Fibroblast of peridontal ligament (primary cell): ENCODE measurements around the gene ASPSCR1.
A peak's percentile ranks its signal among the peaks of the same experiment; 100 is the strongest.

Experiments
- DNase-seq: peaks from one replicate; pipeline ENCODE4 v3.0.0-alpha.2; 2010; ENCODE audit errors: extremely low read depth

The ASPSCR1 gene

GRCh38 chr17:82055023-82055964, 77.9 kb downstream of the ASPSCR1 start:
- no peak for DNase-seq

- no peak for DNase-seq
Observed at GRCh38 chr17:82055965-82056728, 78.7 kb downstream of the ASPSCR1 start.

GRCh38 chr17:82056729-82057621, 79.5 kb downstream of the ASPSCR1 start:
- no peak for DNase-seq

- DNase-seq = no peak
Observed at GRCh38 chr17:82058230-82058854, 80.9 kb downstream of the ASPSCR1 start.

- DNase-seq = no peak
Observed at GRCh38 chr17:82058855-82059249, 81.4 kb downstream of the ASPSCR1 start.

- DNase-seq = no peak
Observed at GRCh38 chr17:82059272-82060000, 82.0 kb downstream of the ASPSCR1 start.

- DNase-seq = no peak
Observed at GRCh38 chr17:82060001-82060380, 82.6 kb downstream of the ASPSCR1 start.

- no peak for DNase-seq
Observed at GRCh38 chr17:82060614-82061013, 83.2 kb downstream of the ASPSCR1 start.

- DNase-seq = no peak
Observed at GRCh38 chr17:82061047-82061925, 83.9 kb downstream of the ASPSCR1 start.

- DNase-seq = no peak
Observed at GRCh38 chr17:82062076-82062983, 84.9 kb downstream of the ASPSCR1 start.

- DNase-seq = no peak
Observed at GRCh38 chr17:82062984-82063368, 85.5 kb downstream of the ASPSCR1 start.

GRCh38 chr17:82063424-82064415, 86.3 kb downstream of the ASPSCR1 start:
- no peak for DNase-seq

- DNase-seq = no peak
Observed at GRCh38 chr17:82064433-82065192, 87.2 kb downstream of the ASPSCR1 start.

- DNase-seq = no peak
Observed at GRCh38 chr17:82065193-82065637, 87.8 kb downstream of the ASPSCR1 start.

- DNase-seq = peak; percentile 40
Observed at GRCh38 chr17:82065638-82066303, 88.3 kb downstream of the ASPSCR1 start, which contains the start of gene DUS1L. TSS of gene DUS1L (minus strand) at chr17:82065804. CDS start at chr17:82065059, 745 bp downstream.
